Peyer's patch (tissue), 4 donors: Measurements from ENCODE around the gene PCSK5.

ENCODE experiments used
- POLR2A ChIP-seq, 2 donors: fragments of 450-650 bp; IDR thresholded peaks; one replicate each; pipeline ENCODE4 v1.5.1; 2017; ENCODE audit warnings: antibody characterized with exemption in 2 of 2, mild to moderate bottlenecking in 2 of 2, moderate library complexity in 2 of 2
- TF ChIP-seq, protein P1 (sequence below), 6 experiments: fragments of 450-650 bp in 4 of 6; fragments of 200-600 bp in 2 of 6; sonication (generic) in 1 of 6; IDR thresholded peaks; one replicate each; pipeline ENCODE4 v1.5.1; 2017 to 2019; ENCODE audit warnings: antibody characterized with exemption in 6 of 6, mild to moderate bottlenecking in 3 of 6, moderate library complexity in 1 of 6

- TF ChIP-seq, protein P1, sequence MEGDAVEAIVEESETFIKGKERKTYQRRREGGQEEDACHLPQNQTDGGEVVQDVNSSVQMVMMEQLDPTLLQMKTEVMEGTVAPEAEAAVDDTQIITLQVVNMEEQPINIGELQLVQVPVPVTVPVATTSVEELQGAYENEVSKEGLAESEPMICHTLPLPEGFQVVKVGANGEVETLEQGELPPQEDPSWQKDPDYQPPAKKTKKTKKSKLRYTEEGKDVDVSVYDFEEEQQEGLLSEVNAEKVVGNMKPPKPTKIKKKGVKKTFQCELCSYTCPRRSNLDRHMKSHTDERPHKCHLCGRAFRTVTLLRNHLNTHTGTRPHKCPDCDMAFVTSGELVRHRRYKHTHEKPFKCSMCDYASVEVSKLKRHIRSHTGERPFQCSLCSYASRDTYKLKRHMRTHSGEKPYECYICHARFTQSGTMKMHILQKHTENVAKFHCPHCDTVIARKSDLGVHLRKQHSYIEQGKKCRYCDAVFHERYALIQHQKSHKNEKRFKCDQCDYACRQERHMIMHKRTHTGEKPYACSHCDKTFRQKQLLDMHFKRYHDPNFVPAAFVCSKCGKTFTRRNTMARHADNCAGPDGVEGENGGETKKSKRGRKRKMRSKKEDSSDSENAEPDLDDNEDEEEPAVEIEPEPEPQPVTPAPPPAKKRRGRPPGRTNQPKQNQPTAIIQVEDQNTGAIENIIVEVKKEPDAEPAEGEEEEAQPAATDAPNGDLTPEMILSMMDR (IDR thresholded peaks at IDR 0.05): no peak
- no peak for TF ChIP-seq POLR2A (IDR thresholded peaks at IDR 0.05)
Observed at GRCh38 chr9:76240578-76240977, 350.1 kb downstream of the PCSK5 start.
